Endothelial cell of umbilical vein (primary cell): ENCODE data around the gene DEFB131B.

ENCODE experiments used
- CTCF ChIP-seq, 2 donors: IDR thresholded peaks; 1 replicate in 1 of 2; 2 replicates in 1 of 2; pipeline ENCODE4 v1.5.1; 2011; ENCODE audit warnings: low read length in 2 of 2, mild to moderate bottlenecking in 2 of 2, moderate library complexity in 2 of 2, control low read depth in 1 of 2, inconsistent platforms in 1 of 2, low read depth in 1 of 2; ENCODE audit not compliant: insufficient read depth in 1 of 2; ENCODE audit errors: extremely low read depth in 1 of 2
- EZH2 ChIP-seq: IDR thresholded peaks from 2 replicates; pipeline ENCODE4 v1.6.1; 2012; ENCODE audit warnings: borderline replicate concordance, low read depth, mild to moderate bottlenecking, moderate library complexity, low read length, inconsistent platforms; ENCODE audit not compliant: severe bottlenecking
- FOS ChIP-seq: IDR thresholded peaks from 2 replicates; pipeline ENCODE4 v1.6.1; 2011; ENCODE audit warnings: mild to moderate bottlenecking, low read length, moderate library complexity, borderline replicate concordance; ENCODE audit not compliant: insufficient read depth
- GATA2 ChIP-seq: IDR thresholded peaks from 2 replicates; pipeline ENCODE4 v1.7.0; 2011; ENCODE audit warnings: low read depth, mild to moderate bottlenecking, moderate library complexity, mixed read lengths, low read length; ENCODE audit not compliant: insufficient read length, insufficient read depth
- JUN ChIP-seq: IDR thresholded peaks from 2 replicates; pipeline ENCODE4 v1.6.1; 2011; ENCODE audit warnings: borderline replicate concordance, low read depth; ENCODE audit not compliant: insufficient read length, insufficient read depth
- POLR2A ChIP-seq: IDR thresholded peaks from 2 replicates; pipeline ENCODE4 v1.6.1; 2012; ENCODE audit warnings: low read depth, mild to moderate bottlenecking, control low read depth, low read length
- POLR2AphosphoS5 ChIP-seq: IDR thresholded peaks from 2 replicates; pipeline ENCODE4 v1.6.1; 2012; ENCODE audit warnings: low read depth, mild to moderate bottlenecking, control low read depth, low read length, moderate library complexity; ENCODE audit not compliant: insufficient read depth
- TF ChIP-seq, protein P1 (sequence below): IDR thresholded peaks from 2 replicates; pipeline ENCODE4 v1.6.1; 2011; ENCODE audit not compliant: insufficient read depth, insufficient read length

DNA sequence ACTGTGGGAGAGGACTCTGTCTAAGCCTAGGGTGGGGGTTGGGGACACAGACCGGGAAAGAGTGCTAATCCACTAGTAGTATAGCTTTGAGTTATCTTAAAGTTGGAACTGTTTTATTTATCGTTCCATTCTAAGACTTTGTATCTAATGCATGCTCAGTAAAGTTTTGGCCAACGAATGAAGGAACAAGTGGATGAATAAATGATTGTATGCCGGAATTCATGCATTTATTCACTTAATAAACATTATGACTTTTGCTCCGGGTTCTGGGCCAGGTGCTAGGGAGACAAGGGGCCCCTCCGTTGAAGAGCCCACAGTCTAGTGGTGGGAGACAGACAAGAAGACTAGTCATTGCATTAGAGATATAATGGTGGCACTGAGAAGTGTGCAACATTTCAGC is 51.2 kb downstream of the DEFB131B start:
- no peak for TF ChIP-seq CTCF (IDR thresholded peaks at IDR 0.05; ENCODE audit: extremely low read depth in 1 of 2, insufficient read depth in 1 of 2, low read depth in 1 of 2, low read length in 2 of 2)
- no peak for TF ChIP-seq EZH2
- no peak for TF ChIP-seq POLR2A
- no peak for TF ChIP-seq POLR2AphosphoS5
- TF ChIP-seq, protein P1, sequence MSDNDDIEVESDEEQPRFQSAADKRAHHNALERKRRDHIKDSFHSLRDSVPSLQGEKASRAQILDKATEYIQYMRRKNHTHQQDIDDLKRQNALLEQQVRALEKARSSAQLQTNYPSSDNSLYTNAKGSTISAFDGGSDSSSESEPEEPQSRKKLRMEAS = no peak
- TF ChIP-seq GATA2 = no peak
- TF ChIP-seq JUN = no peak
- TF ChIP-seq FOS = no peak
